K562 (cell line): Measurements from ENCODE around the gene SNCA. TPM values are rescaled to one million over a fixed set of nuclear protein-coding genes. Genes with fewer than 3 reads are reported as not detected.

Source experiments
- ATAC-seq: fragments of 200-7000 bp; cut with Tn5 transposase; 3 replicates; pipeline ENCODE4 v1.9.1; 2020; ENCODE audit warnings: moderate library complexity
- BruUV-seq: library from RNA; stranded (reverse); fragments of 400-500 nt; replicated peaks from 2 replicates; lab custom pipeline; 2021; lab: Mats Ljungman, UMichigan
- CTCF ChIA-PET: fragments of 300-600 bp; formaldehyde crosslinking; extraction: SDS; loops from one replicate; lab custom pipeline; 2021; ENCODE audit warnings: low intra/inter-chr PET ratio; lab: Yijun Ruan, JAX
- POLR2A ChIA-PET: fragments of 300-600, 350-650 bp; sonication (Branson Sonifier 250); formaldehyde crosslinking; extraction: SDS; loops from one replicate; lab custom pipeline; 2021; ENCODE audit warnings: antibody characterized with exemption, inconsistent platforms; lab: Yijun Ruan, JAX
- DNase-seq, 4 experiments: peaks; one replicate each; pipeline versions ENCODE4 v3.0.0 to v3.0.0-alpha.2; 2011 to 2018; ENCODE audit warnings: low spot score in 3 of 4, mixed read lengths in 3 of 4; ENCODE audit errors: extremely low read depth in 1 of 4
- FAIRE-seq: peaks from 2 replicates; lab custom pipeline; 2011; peaks lifted over from hg19 to GRCh38; lab: Jason Lieb, UNC
- H2AFZ ChIP-seq: 2 replicates; pipeline ENCODE4 v1.6.0; 2011; ENCODE audit warnings: low read depth, low read length, control low read depth, inconsistent platforms
- H3K27ac ChIP-seq: fragments of 200-600 bp; 3 replicates; pipeline ENCODE4 v1.8.0; 2011; ENCODE audit warnings: low read depth, mild to moderate bottlenecking, control low read depth, inconsistent platforms, low read length, moderate library complexity, mixed read lengths; ENCODE audit errors: extremely low read depth
- H3K27me3 ChIP-seq, 2 experiments: fragments of 300-600 bp in 1 of 2; 2 replicates in 1 of 2; 3 replicates in 1 of 2; pipeline versions ENCODE4 v1.6.0 to v1.8.0; 2011; ENCODE audit warnings: inconsistent platforms in 2 of 2, low read length in 2 of 2, mild to moderate bottlenecking in 1 of 2, mixed read lengths in 1 of 2, moderate library complexity in 1 of 2; ENCODE audit not compliant: control insufficient read depth in 2 of 2, insufficient read depth in 2 of 2
- H3K36me3 ChIP-seq: fragments of 300-600 bp; 3 replicates; pipeline ENCODE4 v1.8.0; 2011; ENCODE audit warnings: mild to moderate bottlenecking, low read length, inconsistent platforms; ENCODE audit not compliant: control insufficient read depth, insufficient read depth
- H3K4me1 ChIP-seq, 2 experiments: fragments of 200-600 bp in 1 of 2; replicated peaks in 1 of 2; 2 replicates in 1 of 2; 3 replicates in 1 of 2; pipeline versions ENCODE4 v1.5.1 to v1.8.0; 2011; ENCODE audit warnings: inconsistent platforms in 2 of 2, low read length in 2 of 2, mild to moderate bottlenecking in 1 of 2, mixed read lengths in 1 of 2, moderate library complexity in 1 of 2; ENCODE audit not compliant: control insufficient read depth in 2 of 2, insufficient read depth in 2 of 2
- H3K4me2 ChIP-seq: 2 replicates; pipeline ENCODE4 v1.6.1; 2011; ENCODE audit warnings: low read length, control low read depth, inconsistent platforms, mixed read lengths; ENCODE audit not compliant: insufficient read depth
- H3K4me3 ChIP-seq: fragments of 200-600 bp; sonication (generic), shearing (Covaris generic); 2 replicates; pipeline ENCODE4 v1.5.1; 2016; ENCODE audit warnings: control low read depth, inconsistent platforms
- H3K79me2 ChIP-seq: fragments of 200-600 bp; 3 replicates; pipeline ENCODE4 v1.8.0; 2011; ENCODE audit warnings: low read length, inconsistent platforms; ENCODE audit not compliant: control insufficient read depth, insufficient read depth
- H3K9ac ChIP-seq, 2 experiments: 2 replicates each; pipeline versions ENCODE4 v1.6.0 to v1.6.1; 2011; ENCODE audit warnings: low read depth in 2 of 2, low read length in 2 of 2, control low read depth in 1 of 2, inconsistent platforms in 1 of 2, mild to moderate bottlenecking in 1 of 2, mixed read lengths in 1 of 2; ENCODE audit not compliant: insufficient read depth in 1 of 2
- H3K9me1 ChIP-seq: one replicate; pipeline ENCODE4 v1.6.0; 2011; ENCODE audit warnings: inconsistent platforms, mild to moderate bottlenecking, low read length, moderate library complexity; ENCODE audit not compliant: control insufficient read depth, insufficient read depth
- H3K9me3 ChIP-seq: replicated peaks from 2 replicates; pipeline ENCODE4 v1.5.1; 2011; ENCODE audit warnings: low read depth, low read length, inconsistent platforms; ENCODE audit not compliant: control insufficient read depth, insufficient read depth
- H4K20me1 ChIP-seq: replicated peaks from 2 replicates; pipeline ENCODE4 v1.6.1; 2011; ENCODE audit warnings: low read length, inconsistent platforms, mixed read lengths; ENCODE audit not compliant: control insufficient read depth, insufficient read depth
- ADNP ChIP-seq: fragments of 200-800 bp; sonication (Bioruptor generic); IDR thresholded peaks from 2 replicates; pipeline ENCODE4 v1.6.1; 2016; ENCODE audit warnings: missing genetic modification characterization, missing compliant biosample characterization
- CBX8 ChIP-seq: fragments of 200-600 bp; sonication (generic); IDR thresholded peaks from 2 replicates; pipeline ENCODE4 v1.6.1; 2012; ENCODE audit warnings: borderline replicate concordance, mixed run types, low read depth, mild to moderate bottlenecking, moderate library complexity, mixed read lengths, low read length, control low read depth, inconsistent platforms; ENCODE audit not compliant: poor library complexity, severe bottlenecking; ENCODE audit errors: extremely low read depth
- KDM1A ChIP-seq, 2 experiments: fragments of 450-650 bp; IDR thresholded peaks; 2 replicates each; pipeline ENCODE4 v1.6.1; 2016; ENCODE audit warnings: mild to moderate bottlenecking in 2 of 2
- MEIS2 ChIP-seq: fragments of 450-650 bp; IDR thresholded peaks from 2 replicates; pipeline ENCODE4 v1.6.1; 2014; ENCODE audit warnings: mild to moderate bottlenecking; ENCODE audit not compliant: partially characterized antibody
- PRPF4 ChIP-seq: fragments of 200-400 bp; formaldehyde crosslinking; IDR thresholded peaks from one replicate; pipeline ENCODE4 v1.6.1; 2017; ENCODE audit warnings: low read length, low read depth, mild to moderate bottlenecking; ENCODE audit not compliant: insufficient read depth, poor library complexity, severe bottlenecking
- ZNF311 ChIP-seq: fragments of 250-450 bp; sonication (Bioruptor Pico); IDR thresholded peaks from 2 replicates; pipeline ENCODE4 v1.4.0; 2020; ENCODE audit warnings: mild to moderate bottlenecking, moderate library complexity
- WGBS: fragments of 100-300 bp; shearing (Covaris generic); methylation state at CpG from one replicate; pipeline ENCODE4 v1.1.6; 2016; ENCODE audit warnings: low coverage, mixed read lengths; ENCODE audit not compliant: insufficient coverage; ENCODE audit errors: missing lambda C conversion rate; 5-methylcytosine and 5-hydroxymethylcytosine counted together
- in situ Hi-C: fragments of 300-500 bp; cut with MboI; formaldehyde crosslinking; loops from 4 replicates; pipeline ENCODE4 v1.15.0; 2018; ENCODE audit warnings: inconsistent platforms, mixed read lengths
- intact Hi-C: fragments of 100-400 bp; cut with micrococcal nuclease; formaldehyde crosslinking; loops from 2 replicates; pipeline ENCODE4 v1.14.2; 2022
- polyA plus RNA-seq, 8 experiments: library from polyadenylated mRNA; depleted of rRNA in 4 of 8; stranded (reverse) in 5 of 8; unstranded in 3 of 8; fragments of >200 nt; fragmentation: Nextera tagmentation in 2 of 8; fragmentation: Illumina TruSeq in 1 of 8; extraction: Ambion mirVana in 2 of 8; extraction: Trizol in 1 of 8; gene quantifications; 2 replicates each; pipeline versions ENCODE4 v1.2.1 to v1.2.3, GENCODE V29; 2011 to 2014; ENCODE audit warnings: inconsistent platforms in 1 of 8, missing spikeins in 1 of 8
- total RNA-seq, 7 experiments: library from RNA; depleted of rRNA in 6 of 7; stranded (reverse); fragments of >200 nt in 6 of 7; fragmentation: Illumina TruSeq in 2 of 7; extraction: Trizol in 2 of 7; gene quantifications; 2 replicates each; pipeline versions ENCODE4 v1.2.1 to v1.2.3, GENCODE V29; 2011 to 2021; ENCODE audit warnings: low replicate concordance in 1 of 7
- TF ChIP-seq, protein P1 (sequence below): sonication (generic); formaldehyde crosslinking; IDR thresholded peaks from 2 replicates; pipeline ENCODE4 v1.8.0; 2022; ENCODE audit warnings: missing genetic modification reagents, mild to moderate bottlenecking, borderline replicate concordance
- TF ChIP-seq, protein P2 (sequence below): sonication (generic); formaldehyde crosslinking; IDR thresholded peaks from 2 replicates; pipeline ENCODE4 v1.5.0; 2020; ENCODE audit warnings: missing genetic modification reagents

SNCA gene
- total and polyA plus RNA-seq, 9 of the 15 experiments (the other 6 are each of a cell fraction or from before 2014, with no cell fraction given) = 1.7 to 12.6 (median 3.6) TPM

DNA sequence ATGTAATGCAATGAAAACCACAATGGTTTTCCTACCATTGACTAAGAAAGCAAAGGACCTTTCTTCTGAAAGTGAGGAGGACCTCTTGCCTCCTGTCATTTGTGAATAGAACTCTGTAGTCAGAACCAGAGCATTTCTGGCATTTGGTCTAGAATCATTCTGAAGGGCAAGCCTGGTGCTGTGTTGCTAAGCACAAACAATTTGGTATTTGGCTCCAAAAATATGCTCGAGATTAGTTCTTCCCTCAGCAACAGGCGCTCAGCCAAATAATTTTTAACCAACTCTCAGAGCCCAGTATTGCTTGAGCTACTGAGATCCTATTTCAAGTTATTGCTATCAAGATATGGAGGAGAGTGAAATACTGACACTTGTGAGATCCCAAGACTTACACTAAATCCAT is 71.0 kb downstream of the SNCA start:
- Histone ChIP-seq H3K4me3 (no peak overlapping the region), H3K9ac (no peak overlapping the region), H3K9me1 (no peaks in the 10 kb centered on the region), H3K27me3 (no peaks in the 10 kb centered on the region), H3K4me1 (no peaks in the 10 kb centered on the region), H4K20me1 (no peaks in the 10 kb centered on the region), H3K36me3 (no peaks in the 10 kb centered on the region), H2AFZ (no peak overlapping the region), H3K79me2 (no peaks in the 10 kb centered on the region), H3K9me3 (no peaks in the 10 kb centered on the region; the same call in 1 of the 2 replicates), H3K4me2 (no peak overlapping the region)
- no peak for FAIRE-seq
- no TSS peak for BruUV-seq
- in situ Hi-C loops (no loop called here), intact Hi-C loops (no loop called here)
- ChIA-PET POLR2A (no interaction called here), CTCF (no interaction called here)
- no peak for ATAC-seq
- DNase-seq = no peak
- TF ChIP-seq ZNF311 = no peak
- TF ChIP-seq, protein P1, sequence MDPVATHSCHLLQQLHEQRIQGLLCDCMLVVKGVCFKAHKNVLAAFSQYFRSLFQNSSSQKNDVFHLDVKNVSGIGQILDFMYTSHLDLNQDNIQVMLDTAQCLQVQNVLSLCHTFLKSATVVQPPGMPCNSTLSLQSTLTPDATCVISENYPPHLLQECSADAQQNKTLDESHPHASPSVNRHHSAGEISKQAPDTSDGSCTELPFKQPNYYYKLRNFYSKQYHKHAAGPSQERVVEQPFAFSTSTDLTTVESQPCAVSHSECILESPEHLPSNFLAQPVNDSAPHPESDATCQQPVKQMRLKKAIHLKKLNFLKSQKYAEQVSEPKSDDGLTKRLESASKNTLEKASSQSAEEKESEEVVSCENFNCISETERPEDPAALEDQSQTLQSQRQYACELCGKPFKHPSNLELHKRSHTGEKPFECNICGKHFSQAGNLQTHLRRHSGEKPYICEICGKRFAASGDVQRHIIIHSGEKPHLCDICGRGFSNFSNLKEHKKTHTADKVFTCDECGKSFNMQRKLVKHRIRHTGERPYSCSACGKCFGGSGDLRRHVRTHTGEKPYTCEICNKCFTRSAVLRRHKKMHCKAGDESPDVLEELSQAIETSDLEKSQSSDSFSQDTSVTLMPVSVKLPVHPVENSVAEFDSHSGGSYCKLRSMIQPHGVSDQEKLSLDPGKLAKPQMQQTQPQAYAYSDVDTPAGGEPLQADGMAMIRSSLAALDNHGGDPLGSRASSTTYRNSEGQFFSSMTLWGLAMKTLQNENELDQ (CRISPR knock-in tag) = no peak
- TF ChIP-seq, protein P2, sequence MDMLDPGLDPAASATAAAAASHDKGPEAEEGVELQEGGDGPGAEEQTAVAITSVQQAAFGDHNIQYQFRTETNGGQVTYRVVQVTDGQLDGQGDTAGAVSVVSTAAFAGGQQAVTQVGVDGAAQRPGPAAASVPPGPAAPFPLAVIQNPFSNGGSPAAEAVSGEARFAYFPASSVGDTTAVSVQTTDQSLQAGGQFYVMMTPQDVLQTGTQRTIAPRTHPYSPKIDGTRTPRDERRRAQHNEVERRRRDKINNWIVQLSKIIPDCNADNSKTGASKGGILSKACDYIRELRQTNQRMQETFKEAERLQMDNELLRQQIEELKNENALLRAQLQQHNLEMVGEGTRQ (CRISPR knock-in tag) = no peak
- TF ChIP-seq KDM1A (IDR thresholded peaks at IDR 0.05) = no peak
- no peak for TF ChIP-seq PRPF4
- no peak for TF ChIP-seq ADNP (tag)
- TF ChIP-seq CBX8 = no peak
- no peak for TF ChIP-seq MEIS2
- TF ChIP-seq, all 486 proteins: peak for 0
- WGBS = 0% methylated on average over 2 of the region's 2 CpGs
- no peak overlapping the region for H3K27ac ChIP-seq
